GDM1 (cell line): Measurements from ENCODE around the gene TRRAP.

ENCODE experiments used
- DNase-seq: peaks from one replicate; lab custom pipeline; 2025; lab: John Stamatoyannopoulos, UW

Gene TRRAP

DNA sequence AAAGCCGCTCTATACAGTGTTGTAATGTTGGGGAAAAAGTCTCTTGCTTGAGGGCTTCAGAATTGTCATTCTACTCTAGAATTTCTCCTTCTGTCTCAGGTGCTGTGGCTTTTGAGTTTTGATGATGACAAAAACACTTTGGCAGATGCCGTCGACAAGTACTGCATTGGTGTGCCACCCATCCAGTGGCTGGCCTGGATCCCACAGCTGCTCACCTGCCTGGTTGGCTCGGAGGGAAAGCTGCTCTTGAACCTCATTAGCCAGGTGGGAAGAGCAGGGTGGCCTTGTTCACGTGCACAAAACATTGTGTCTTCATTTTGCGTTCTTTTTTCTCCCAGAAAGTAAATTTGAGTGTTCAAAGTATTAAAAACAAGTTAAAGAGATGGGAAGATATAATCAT is 112.0 kb downstream of the TRRAP start:
- no peak for DNase-seq

DNA sequence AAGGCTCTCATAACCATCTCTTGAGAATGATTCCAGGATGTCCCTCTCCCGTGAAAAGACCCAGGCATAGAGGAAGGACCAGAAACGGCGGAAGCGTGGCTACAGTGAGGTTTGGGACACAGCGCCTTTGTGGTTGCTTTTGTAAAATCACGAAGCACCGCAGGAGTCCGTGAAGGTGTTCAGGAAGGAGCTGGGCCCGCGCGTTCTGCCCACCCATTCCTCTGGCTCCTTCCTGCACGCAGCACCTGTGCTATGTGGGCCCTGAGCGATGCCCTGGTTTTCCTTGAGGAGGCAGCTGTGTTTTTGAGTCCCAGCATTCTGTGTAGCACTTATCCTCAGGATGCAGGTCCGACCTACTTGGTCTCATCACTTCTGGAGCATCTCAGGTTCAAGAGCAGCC is 112.8 kb downstream of the TRRAP start:
- DNase-seq: no peak

DNA sequence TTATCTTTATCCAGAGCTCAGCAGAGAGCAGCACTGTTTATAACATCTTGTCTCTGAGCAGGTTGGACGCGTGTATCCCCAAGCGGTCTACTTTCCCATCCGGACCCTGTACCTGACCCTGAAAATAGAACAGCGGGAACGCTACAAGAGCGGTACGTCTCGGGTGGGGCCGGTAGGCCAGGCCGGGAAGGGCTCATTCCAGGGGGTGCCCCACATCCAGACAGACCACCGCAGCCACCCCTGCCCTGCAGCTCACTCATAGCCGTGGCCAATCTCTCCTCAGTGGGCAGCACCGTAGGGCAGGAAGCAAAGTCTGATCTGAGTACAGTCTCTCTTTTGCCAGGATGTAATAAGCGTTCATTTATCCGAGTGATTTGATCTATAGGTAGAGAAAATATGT is 113.7 kb downstream of the TRRAP start:
- no peak for DNase-seq

- DNase-seq: no peak
Observed at GRCh38 chr7:98993024-98993897, 114.9 kb downstream of the TRRAP start.

DNA sequence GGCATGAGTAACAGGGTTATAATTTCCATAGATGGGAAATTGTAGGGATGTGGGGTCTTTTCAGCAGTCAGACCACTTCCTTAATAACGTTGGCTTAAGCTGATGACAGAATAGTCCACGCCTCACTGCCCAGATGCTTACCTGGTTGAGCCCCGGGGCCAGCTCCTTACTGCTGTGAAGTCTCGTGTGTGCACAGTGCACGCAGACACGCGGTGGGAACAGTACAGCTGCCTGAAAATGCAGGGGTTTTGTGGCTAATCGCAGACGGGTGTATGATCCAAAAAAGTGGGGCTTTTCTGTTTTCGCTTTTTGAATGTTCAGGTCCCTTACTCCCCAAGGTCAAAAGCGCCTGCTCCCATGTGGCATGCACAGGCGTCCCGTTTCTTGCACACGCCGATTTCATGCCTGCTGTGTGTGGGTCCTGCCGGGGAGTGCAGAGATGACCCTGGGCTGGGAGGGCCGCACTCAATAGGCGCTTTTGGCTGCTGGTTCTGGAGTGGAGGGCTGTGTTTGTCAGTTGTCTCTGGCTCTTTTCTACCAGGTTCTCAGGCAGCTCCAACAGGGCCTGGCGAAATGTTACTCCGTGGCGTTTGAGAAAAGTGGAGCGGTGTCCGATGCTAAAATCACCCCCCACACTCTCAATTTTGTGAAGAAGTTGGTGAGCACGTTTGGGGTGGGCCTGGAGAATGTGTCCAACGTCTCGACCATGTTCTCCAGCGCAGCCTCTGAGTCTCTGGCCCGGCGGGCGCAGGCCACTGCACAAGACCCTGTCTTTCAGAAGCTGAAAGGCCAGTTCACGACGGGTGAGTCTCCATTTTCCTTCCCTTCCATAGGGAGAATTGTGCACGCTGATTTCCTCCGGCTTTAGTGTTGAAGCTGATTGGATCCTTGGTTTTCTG is 116.0 kb downstream of the TRRAP start:
- no peak for DNase-seq

GRCh38 chr7:98995111-98995510 is 116.8 kb downstream of the TRRAP start:
- DNase-seq: no peak

- no peak for DNase-seq
Observed at GRCh38 chr7:98995523-98996149, 117.3 kb downstream of the TRRAP start.

DNA sequence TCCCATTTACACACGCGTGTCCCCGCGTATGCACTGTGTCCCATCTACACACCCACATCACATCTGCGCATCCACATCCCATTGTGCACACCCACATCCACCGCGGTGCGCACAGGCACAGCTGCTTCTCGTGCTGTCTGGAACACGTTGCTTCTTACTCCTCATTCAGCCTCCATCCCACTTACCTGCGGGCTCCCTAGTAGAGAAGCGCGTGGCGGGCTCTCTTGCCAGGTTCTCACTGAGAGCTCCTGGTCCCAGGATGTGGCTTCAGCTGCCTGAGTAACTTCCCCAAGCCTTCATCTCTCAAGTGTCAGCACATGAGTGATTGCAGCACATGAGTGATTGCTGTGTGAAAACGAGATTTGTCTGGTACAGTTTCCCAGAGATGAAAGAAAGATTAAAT is 117.8 kb downstream of the TRRAP start:
- DNase-seq: no peak

- DNase-seq: no peak
Observed at GRCh38 chr7:98997846-98998245, 119.5 kb downstream of the TRRAP start.

GRCh38 chr7:98998821-98999725 is 120.7 kb downstream of the TRRAP start:
- DNase-seq: no peak

DNA sequence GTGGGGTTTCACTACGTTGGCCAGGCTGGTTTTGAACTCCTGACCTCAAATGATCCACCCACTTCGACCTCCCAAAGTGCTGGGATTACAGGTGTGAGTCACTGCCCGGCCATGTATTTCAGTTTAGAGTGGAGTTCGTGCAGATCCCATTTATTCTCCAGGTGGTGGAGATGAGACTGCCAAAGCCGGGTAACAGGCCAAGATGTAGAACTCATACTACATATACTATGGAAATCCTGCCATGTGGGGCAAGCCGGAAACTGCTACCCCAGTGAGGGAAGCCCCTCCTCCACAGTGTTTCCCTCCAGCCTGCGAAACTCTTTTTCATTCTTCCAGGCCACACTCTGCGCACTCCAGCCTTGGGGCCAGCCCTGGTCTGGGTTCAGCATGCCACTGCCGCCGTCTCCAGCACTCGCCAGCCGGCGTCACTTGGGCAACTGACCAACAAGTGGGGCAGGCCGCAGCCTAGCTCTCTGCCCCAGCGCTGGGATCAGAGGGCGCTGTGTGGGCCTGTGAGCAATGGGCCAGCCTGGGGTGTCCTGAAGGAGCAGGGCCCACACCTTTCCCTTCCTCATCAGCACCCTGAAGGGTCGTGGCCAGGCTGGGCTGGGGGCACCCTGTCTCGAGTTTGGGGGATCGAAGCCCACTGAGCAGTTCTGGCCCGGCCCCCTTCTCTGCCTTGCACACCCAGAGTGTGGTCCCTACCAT is 122.0 kb downstream of the TRRAP start:
- DNase-seq: no peak

GRCh38 chr7:99000904-99001465 is 122.7 kb downstream of the TRRAP start:
- no peak for DNase-seq

- DNase-seq: no peak
Observed at GRCh38 chr7:99001482-99002147, 123.3 kb downstream of the TRRAP start.

DNA sequence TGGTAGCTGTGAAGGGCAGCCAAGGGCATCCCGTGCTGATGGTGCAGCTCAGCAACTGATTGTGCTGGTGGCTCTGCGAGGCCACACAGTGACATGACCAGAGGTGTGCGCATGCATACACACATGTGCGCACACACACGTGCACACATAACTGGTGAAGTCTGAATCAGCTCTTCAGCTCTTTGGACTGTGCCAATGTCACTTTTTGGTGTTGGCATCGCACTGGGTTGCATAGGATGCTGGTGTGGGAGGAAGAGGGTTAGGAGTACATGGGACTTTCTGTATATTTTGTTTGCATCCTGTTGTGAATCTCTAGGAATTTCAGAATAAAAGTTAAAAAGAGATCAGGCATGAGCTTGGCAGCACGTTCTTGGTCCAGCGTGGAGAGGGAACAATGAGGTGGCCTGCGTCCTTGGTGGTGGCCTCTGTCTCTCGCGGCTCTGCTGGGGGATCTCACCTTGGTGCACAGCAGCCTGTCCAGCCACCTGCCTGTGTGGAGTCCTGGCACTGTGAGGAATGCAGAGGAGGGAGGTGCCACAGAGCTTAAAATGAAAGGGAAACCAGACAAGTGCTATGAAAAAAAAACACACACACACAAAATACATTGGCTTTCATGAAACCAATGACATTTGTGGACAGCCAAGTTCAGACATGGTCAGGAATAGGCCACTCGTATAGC is 124.0 kb downstream of the TRRAP start:
- DNase-seq: no peak

- no peak for DNase-seq
Observed at GRCh38 chr7:99002827-99003212, 124.5 kb downstream of the TRRAP start.

- DNase-seq: no peak
Observed at GRCh38 chr7:99003419-99003818, 125.1 kb downstream of the TRRAP start.

- no peak for DNase-seq
Observed at GRCh38 chr7:99004216-99004615, 125.9 kb downstream of the TRRAP start.

DNA sequence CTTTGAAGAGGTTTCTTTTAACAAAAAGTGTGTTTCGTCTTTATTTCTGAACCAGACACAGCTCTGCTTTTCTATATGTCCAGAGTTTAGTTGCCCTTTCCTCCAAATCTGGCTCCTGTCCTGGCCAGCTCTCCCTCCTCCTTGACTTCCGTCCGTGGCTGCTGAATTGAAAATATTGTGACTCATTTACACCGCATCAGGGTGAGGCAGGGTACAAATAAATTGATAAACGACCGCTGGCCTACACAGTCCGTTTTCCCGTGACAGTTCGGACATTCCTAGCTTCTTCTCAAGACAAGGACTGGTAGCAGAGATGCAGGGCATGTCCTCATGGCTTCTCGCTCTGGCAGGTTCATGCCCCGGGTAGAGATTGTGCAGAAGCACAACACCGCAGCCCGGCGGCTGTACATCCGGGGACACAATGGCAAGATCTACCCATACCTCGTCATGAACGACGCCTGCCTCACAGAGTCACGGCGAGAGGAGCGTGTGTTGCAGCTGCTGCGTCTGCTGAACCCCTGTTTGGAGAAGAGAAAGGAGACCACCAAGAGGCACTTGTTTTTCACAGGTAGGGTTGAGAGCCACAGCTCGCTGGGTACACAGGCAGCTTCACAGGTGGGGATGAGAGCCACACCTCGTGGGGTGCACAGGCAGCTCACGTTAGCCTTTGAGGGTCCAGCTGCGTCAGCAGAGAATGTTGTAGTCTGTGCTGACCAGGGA is 126.6 kb downstream of the TRRAP start:
- no peak for DNase-seq

DNA sequence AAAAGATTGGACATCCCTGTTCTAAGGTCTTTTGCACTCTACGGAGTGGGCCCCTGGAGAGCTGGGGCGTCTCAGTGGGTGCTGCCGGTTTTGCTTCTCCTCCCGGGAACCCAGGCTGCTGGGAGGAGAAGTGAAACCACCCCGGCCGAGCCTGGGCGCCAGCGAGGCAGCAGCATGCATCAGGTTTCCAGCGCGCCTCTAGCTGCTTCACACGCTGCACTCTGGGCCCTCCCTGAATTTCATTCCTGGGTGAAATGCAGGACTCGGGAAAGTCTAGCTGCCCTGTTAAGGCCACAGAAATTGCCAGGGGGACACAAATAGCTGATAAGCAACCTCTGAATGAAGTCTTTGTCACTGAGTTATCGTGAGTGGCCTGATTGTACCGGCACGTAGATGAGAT is 127.4 kb downstream of the TRRAP start:
- no peak for DNase-seq
